ENCODE results near the gene CD8A. TPM values are rescaled to one million over a fixed set of nuclear protein-coding genes. Genes with fewer than 3 reads are reported as not detected.

Gene CD8A
- total and polyA plus RNA-seq, 7 donors: 0.09 to 0.81 (median 0.27) TPM

DNA sequence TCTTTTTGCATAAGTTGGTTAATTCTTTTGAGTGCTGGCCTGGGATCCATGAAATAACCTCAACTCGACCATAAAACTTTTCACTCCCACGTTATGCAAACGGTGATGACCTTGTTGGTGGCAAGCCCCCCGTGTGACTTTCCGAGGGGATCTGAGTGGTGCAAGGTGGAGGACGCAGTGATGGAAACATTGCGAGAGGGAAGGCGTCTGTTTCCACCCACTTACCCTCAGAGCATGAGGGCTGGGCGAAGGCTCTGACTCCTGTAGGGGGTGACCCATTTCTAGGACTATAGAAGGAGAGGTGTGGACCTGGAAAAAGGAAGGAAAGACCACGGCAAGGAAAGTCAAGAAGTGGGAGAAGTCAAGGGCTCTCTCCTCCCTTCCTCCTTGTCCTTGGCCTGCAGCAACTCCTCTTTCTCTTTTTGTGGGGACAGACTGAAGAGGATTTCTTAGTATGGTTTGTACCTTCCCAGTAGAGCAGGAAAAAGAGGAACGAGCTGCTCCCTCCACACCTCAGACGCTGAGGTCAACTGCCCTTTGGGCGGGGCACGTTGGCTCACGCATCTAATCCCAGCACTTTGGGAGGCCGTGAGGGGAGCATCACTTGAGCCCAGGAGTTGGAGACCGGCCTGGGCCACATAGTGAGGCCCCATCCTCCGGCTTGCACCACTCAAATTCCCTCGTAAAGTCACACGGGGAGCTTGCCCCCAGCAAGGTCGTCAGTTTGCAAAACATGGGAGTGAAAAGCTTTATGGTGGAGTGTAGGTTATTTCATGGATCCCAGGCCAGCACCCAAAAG lies 15.5 kb upstream of the CD8A start:
- Histone ChIP-seq H3K27me3 (ENCODE audit: insufficient read depth in 3 of 3, low read length in 2 of 3) (peaks cover 0 to 31% (median 4%) of the 10 kb centered on the region in 3 donors), H3K27ac (no peak overlapping the region), H3K36me3 (ENCODE audit: insufficient read depth in 1 of 2, low read depth in 1 of 2) (no peaks in the 10 kb centered on the region), H3K9me3 (no peaks in the 10 kb centered on the region), H3K4me3 (no peak overlapping the region), H3K4me1 (peaks cover 4% of the 10 kb centered on the region)
- no peak for DNase-seq
- WGBS, 3 donors: 86 to 88% (median 86%) methylated on average over 21 of the region's 21 CpGs
- TF ChIP-seq, protein P1, sequence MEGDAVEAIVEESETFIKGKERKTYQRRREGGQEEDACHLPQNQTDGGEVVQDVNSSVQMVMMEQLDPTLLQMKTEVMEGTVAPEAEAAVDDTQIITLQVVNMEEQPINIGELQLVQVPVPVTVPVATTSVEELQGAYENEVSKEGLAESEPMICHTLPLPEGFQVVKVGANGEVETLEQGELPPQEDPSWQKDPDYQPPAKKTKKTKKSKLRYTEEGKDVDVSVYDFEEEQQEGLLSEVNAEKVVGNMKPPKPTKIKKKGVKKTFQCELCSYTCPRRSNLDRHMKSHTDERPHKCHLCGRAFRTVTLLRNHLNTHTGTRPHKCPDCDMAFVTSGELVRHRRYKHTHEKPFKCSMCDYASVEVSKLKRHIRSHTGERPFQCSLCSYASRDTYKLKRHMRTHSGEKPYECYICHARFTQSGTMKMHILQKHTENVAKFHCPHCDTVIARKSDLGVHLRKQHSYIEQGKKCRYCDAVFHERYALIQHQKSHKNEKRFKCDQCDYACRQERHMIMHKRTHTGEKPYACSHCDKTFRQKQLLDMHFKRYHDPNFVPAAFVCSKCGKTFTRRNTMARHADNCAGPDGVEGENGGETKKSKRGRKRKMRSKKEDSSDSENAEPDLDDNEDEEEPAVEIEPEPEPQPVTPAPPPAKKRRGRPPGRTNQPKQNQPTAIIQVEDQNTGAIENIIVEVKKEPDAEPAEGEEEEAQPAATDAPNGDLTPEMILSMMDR (IDR thresholded peaks at IDR 0.05): no peak
- intact Hi-C loops (cut with DNase I): no loop called here
- no peak for ATAC-seq

DNA sequence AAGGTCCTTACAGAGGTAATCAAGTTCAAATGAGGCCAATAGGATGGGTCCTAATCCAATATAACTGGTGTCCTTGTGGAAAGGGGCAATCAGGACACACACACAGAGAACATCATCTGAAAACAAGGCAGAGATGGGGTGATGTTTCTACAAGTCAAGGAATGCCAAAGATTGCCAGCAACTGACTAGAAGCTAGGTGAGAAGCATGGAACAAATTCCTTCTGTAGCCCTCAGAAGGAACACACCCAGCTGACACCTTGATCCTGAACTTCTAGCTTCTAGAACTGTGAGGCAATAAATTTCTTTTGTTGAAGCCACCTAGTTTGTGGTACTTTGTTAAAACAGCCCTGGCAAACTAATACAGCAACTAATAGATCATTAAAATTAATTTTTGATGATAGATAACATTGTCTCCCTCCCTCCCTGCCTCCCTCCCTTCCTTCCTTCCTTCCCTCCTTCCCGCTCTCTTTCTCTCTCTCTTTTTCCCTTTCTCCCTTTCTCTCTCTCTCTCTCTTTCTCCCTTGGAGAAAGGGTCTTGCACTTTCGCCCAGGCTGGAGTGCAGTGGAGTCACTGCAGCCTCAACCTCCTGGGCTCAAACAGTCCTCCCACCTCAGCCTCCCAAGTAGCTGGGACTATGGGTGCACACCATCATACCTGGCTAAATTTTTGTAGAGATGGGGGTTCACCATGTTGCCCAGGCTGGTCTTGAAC lies 10.3 kb upstream of the CD8A start:
- TF ChIP-seq, protein P1 (IDR thresholded peaks at IDR 0.05): no peak
- DNase-seq: no peak
- Histone ChIP-seq H3K27me3 (ENCODE audit: insufficient read depth in 3 of 3, low read length in 2 of 3) (peaks cover 0 to under 1% (median 0%) of the 10 kb centered on the region in 3 donors), H3K27ac (no peak overlapping the region), H3K4me1 (no peaks in the 10 kb centered on the region), H3K4me3 (no peak overlapping the region), H3K36me3 (ENCODE audit: insufficient read depth in 1 of 2, low read depth in 1 of 2) (no peaks in the 10 kb centered on the region), H3K9me3 (no peaks in the 10 kb centered on the region)
- intact Hi-C loops (cut with DNase I): no loop called here
- ATAC-seq: no peak
- WGBS, 3 donors: 86 to 91% (median 89%) methylated on average over 2 of the region's 2 CpGs

DNA sequence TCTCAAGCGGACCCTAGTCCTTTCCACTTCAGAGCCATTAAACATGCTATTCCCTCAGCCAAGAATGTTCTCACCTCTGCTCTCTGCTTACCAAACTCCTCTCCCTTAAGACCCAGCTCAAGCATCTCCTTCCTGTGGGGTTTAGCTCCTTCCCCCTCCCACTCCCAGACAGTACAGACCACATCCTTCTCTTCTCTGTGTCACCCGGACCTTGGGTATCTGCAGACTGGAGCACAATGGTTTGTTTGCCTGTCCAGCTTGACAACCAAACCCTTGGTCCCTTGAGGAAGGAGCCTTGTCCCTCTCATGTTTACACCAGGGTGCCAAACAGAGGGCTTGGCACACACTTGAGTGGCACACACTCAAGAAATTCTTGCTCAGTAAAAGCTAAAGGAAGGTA lies 4.1 kb upstream of the CD8A start:
- H3K27me3 ChIP-seq (ENCODE audit: insufficient read depth in 3 of 3, low read length in 2 of 3): peaks cover 0 to 53% (median 16%) of the 10 kb centered on the region in 3 donors
- no peak overlapping the region for H3K4me3 ChIP-seq
- intact Hi-C loops (cut with DNase I): no loop called here
- no peak overlapping the region for H3K27ac ChIP-seq
- 73 to 82% (median 77%) methylated on average over 2 of the region's 2 CpGs for WGBS, 3 donors
- no peaks in the 10 kb centered on the region for H3K9me3 ChIP-seq
- DNase-seq (no peak), ATAC-seq (no peak)
- H3K36me3 ChIP-seq (ENCODE audit: insufficient read depth in 1 of 2, low read depth in 1 of 2): no peaks in the 10 kb centered on the region
- TF ChIP-seq, protein P1 (IDR thresholded peaks at IDR 0.05): no peak
- peaks cover 4% of the 10 kb centered on the region for H3K4me1 ChIP-seq

DNA sequence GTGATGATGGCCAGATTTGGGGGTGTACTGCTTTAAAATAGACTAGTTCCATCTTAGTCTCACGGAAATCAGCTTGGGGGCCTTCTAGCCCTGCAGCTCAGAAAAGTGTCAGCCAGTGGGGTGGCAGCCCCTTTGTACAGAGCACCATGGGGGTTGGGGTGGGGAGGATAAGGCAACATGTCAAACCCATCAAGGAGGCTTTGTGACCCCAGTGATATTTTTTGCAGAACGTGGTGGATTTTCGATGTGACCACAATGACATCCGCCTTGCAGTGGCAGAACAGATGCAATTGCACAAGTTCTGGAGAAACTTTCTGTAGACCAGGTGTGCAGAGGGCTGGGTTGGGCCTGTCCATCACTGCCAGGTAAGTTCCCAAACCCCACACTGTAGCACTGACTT lies 3.0 kb upstream of the CD8A start:
- intact Hi-C loops (cut with DNase I): no loop called here
- peaks cover 14% of the 10 kb centered on the region for H3K4me1 ChIP-seq
- ATAC-seq (no peak), DNase-seq (no peak)
- H3K27me3 ChIP-seq (ENCODE audit: insufficient read depth in 3 of 3, low read length in 2 of 3): peaks cover 0 to 64% (median 26%) of the 10 kb centered on the region in 3 donors
- 81 to 93% (median 89%) methylated on average over 4 of the region's 4 CpGs for WGBS, 3 donors
- H3K4me3 ChIP-seq: no peak overlapping the region
- H3K9me3 ChIP-seq: no peaks in the 10 kb centered on the region
- no peak overlapping the region for H3K27ac ChIP-seq
- H3K36me3 ChIP-seq (ENCODE audit: insufficient read depth in 1 of 2, low read depth in 1 of 2): no peaks in the 10 kb centered on the region
- TF ChIP-seq, protein P1 (IDR thresholded peaks at IDR 0.05): no peak

All from psoas muscle (tissue), 8 donors.